KOPT-K1 (cell line): ENCODE results near the gene TLN1.

Experiments
- H3K27ac ChIP-seq: fragments of 200-600 bp; sonication (generic); 2 replicates; pipeline ENCODE4 v1.5.1; 2016; ENCODE audit warnings: antibody characterized with exemption, mild to moderate bottlenecking, low read depth, low read length; ENCODE audit not compliant: poor library complexity, severe bottlenecking
- H3K36me3 ChIP-seq: fragments of 200-600 bp; sonication (generic); 2 replicates; pipeline ENCODE4 v1.5.1; 2017; ENCODE audit warnings: antibody characterized with exemption, mild to moderate bottlenecking, low read length, moderate library complexity; ENCODE audit not compliant: insufficient read depth
- H3K9me3 ChIP-seq: fragments of 200-600 bp; sonication (generic); 2 replicates; pipeline ENCODE4 v1.5.1; 2017; ENCODE audit warnings: antibody characterized with exemption, low read length, mild to moderate bottlenecking; ENCODE audit not compliant: insufficient read depth, poor library complexity, severe bottlenecking

TLN1 gene

GRCh38 chr9:35732185-35732799 is at the start of gene TLN1, which contains the start of gene CREB3:
TLN1 (minus strand) TSS chr9:35732195; CDS start chr9:35725694, 6,501 bp downstream.
CREB3 (plus strand) TSS chr9:35732666; CDS start chr9:35732773, 107 bp downstream.
- H3K27ac ChIP-seq = peak within 1 kb of the TSS; percentile 81
- H3K36me3 ChIP-seq = peaks cover 29% of the 10 kb centered on the region
- no peaks in the 10 kb centered on the region for H3K9me3 ChIP-seq

DNA sequence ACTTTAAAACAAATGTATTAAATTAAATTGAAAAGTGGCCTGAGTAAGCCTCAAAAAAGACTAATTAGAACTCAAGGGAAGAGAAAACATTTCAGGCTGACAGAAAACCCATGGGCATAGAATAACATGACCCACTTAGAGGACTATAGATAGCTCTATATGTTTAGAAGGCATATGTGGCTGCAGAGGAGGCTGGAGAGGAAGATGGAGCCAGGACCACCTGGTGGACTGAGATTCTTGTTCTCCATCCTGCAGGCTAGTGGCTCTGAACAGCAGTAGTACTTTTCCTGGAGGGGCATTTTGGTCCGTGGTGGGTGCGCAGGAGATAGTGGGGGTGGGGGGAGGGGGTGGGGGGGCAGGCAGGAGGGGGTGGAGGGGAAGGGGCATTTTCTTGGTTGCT is 49.1 kb upstream of the TLN1 start:
- no peaks in the 10 kb centered on the region; the same call in 1 of the 2 replicates for H3K36me3 ChIP-seq
- H3K27ac ChIP-seq = no peak overlapping the region
- no peaks in the 10 kb centered on the region for H3K9me3 ChIP-seq

DNA sequence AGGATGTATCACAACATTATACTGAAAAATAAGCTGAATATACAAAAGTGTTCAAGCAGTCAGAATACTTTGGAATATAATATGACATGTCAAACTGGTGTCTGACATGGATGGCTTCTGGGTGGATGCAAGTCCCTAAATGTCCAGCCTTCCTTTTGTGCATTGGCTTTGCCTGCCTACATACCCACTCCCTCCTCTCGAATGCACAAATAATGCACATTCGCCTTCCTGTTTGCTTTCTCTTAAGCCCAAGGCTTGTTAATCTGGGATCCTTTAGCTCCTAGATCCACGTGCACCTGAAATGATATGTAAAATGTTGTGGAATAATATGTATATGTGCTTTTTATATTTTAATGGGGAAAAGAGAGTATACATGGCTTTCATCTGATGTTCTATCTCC is 46.5 kb upstream of the TLN1 start:
- Histone ChIP-seq H3K27ac (no peak overlapping the region), H3K36me3 (no peaks in the 10 kb centered on the region; the same call in 1 of the 2 replicates), H3K9me3 (no peaks in the 10 kb centered on the region)

DNA sequence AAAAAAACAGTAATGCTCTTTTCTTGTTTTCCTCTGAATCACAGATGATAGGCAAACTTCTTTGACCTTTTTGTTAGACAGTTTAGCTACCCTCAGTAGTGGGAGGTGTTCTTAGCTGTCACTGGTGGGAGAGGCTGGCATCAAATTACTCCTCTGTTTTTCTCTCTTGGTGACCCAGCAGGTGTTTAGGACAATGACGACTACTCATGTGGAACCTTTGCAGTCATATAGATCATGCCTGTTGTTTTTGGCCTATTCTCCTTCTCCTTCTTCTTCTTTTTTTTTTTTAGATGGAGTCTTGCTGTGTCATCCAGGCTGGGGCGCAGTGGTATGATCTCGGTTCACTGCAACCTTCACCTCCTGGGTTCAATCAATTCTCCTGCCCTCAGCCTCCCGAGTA is 44.0 kb upstream of the TLN1 start:
- no peaks in the 10 kb centered on the region for H3K9me3 ChIP-seq
- no peaks in the 10 kb centered on the region for H3K36me3 ChIP-seq
- H3K27ac ChIP-seq = no peak overlapping the region

DNA sequence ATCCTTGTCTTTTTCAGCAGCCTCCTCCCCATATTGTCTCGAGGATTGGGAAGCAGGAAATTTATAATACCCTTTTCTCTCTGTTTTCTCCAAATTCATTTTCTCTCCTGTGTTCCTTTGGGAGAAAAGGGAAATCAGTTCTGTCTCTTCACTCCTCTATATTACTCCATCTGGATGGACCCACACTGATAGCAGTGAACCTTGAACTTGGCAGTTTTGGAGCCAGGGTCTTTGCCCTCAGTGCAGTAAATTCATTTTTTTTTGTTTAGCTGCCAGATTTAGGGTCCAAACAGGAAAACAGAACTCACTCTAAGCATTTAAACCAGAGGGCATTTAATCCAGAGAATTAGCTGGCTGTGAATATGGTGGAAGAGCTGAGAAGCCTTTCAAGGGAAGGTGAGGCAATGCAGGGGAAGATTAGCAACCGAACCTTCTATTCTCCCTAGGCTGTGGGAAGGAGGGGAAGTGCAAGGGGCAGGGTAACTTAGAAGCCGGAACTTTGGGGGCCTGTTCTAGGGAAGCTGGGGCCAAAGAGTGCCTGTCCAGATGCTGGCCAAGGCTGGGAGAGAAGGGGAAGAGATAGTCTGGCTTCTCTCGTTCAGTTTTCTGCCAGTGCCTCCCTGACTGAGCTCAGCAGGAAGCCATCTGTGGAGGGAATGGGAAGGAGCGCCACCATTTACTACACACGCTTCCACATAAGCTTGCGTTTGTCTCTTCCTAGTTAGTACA is 43.1 kb upstream of the TLN1 start:
- no peaks in the 10 kb centered on the region for H3K36me3 ChIP-seq
- no peaks in the 10 kb centered on the region for H3K9me3 ChIP-seq
- H3K27ac ChIP-seq = no peak overlapping the region

DNA sequence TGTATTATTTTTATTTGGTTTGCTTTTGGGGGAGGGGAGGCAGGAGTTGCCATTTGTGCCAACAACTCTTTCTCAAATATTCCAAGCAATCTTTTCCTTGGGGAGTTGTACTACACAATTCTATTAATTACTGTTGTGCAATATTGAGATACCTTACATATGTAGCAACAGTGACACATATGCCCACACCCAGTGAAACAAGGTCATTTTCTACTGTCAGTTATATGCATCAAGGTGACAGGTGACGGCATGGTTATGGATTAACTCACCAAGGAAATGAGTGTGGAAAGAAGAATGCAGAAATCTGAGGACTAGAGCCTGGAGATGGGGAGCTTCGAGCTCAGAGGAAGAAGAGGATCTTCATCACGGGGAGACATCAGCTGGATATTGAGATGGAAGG is 39.9 kb upstream of the TLN1 start:
- Histone ChIP-seq H3K27ac (no peak overlapping the region), H3K9me3 (no peaks in the 10 kb centered on the region), H3K36me3 (no peaks in the 10 kb centered on the region)

DNA sequence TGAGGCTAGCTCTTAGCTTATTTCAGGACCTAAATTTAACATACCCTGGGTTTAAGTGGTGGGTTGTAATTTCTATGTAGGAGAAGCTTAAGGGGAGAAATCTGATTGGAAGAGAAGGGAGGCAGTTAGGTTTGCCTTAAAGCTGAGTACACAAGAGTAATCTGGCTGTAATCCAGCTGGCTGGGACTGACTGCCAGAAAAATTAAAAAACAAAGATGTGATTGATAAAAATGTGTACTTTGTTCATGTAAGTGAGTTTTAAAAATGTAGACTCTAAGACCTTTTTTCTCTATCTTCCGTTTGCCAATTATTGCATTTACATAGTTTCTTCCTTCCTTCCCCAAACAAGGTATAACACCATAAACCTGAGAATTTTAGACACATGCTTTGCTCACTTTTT is 39.5 kb upstream of the TLN1 start:
- Histone ChIP-seq H3K27ac (no peak overlapping the region), H3K36me3 (no peaks in the 10 kb centered on the region), H3K9me3 (no peaks in the 10 kb centered on the region)

- H3K27ac ChIP-seq = no peak overlapping the region
- no peaks in the 10 kb centered on the region for H3K36me3 ChIP-seq
- H3K9me3 ChIP-seq = no peaks in the 10 kb centered on the region
Observed at GRCh38 chr9:35771075-35771433, 39.1 kb upstream of the TLN1 start.

- Histone ChIP-seq H3K27ac (no peak overlapping the region), H3K36me3 (no peaks in the 10 kb centered on the region)
Observed at GRCh38 chr9:35769763-35770162, 37.8 kb upstream of the TLN1 start.

GRCh38 chr9:35767458-35767857 is 35.5 kb upstream of the TLN1 start:
- H3K36me3 ChIP-seq = no peaks in the 10 kb centered on the region
- H3K27ac ChIP-seq = no peak overlapping the region
- H3K9me3 ChIP-seq = no peaks in the 10 kb centered on the region

More at GRCh38 chr9:35769763-35770162, 37.8 kb upstream of the TLN1 start:
- H3K9me3 ChIP-seq = no peaks in the 10 kb centered on the region

- H3K9me3 ChIP-seq = no peaks in the 10 kb centered on the region
- no peak overlapping the region for H3K27ac ChIP-seq
- no peaks in the 10 kb centered on the region for H3K36me3 ChIP-seq
Observed at GRCh38 chr9:35766997-35767396, 35.0 kb upstream of the TLN1 start.

- no peak overlapping the region for H3K27ac ChIP-seq
- no peaks in the 10 kb centered on the region for H3K9me3 ChIP-seq
- no peaks in the 10 kb centered on the region for H3K36me3 ChIP-seq
Observed at GRCh38 chr9:35763803-35764202, 31.8 kb upstream of the TLN1 start.

- Histone ChIP-seq H3K36me3 (no peaks in the 10 kb centered on the region), H3K27ac (no peak overlapping the region), H3K9me3 (no peaks in the 10 kb centered on the region)
Observed at GRCh38 chr9:35763181-35763580, 31.2 kb upstream of the TLN1 start.

- no peak overlapping the region for H3K27ac ChIP-seq
- no peaks in the 10 kb centered on the region for H3K36me3 ChIP-seq
- H3K9me3 ChIP-seq = no peaks in the 10 kb centered on the region
Observed at GRCh38 chr9:35760651-35761050, 28.7 kb upstream of the TLN1 start.

GRCh38 chr9:35759795-35760194 is 27.8 kb upstream of the TLN1 start:
- Histone ChIP-seq H3K36me3 (no peaks in the 10 kb centered on the region), H3K9me3 (no peaks in the 10 kb centered on the region), H3K27ac (no peak overlapping the region)

DNA sequence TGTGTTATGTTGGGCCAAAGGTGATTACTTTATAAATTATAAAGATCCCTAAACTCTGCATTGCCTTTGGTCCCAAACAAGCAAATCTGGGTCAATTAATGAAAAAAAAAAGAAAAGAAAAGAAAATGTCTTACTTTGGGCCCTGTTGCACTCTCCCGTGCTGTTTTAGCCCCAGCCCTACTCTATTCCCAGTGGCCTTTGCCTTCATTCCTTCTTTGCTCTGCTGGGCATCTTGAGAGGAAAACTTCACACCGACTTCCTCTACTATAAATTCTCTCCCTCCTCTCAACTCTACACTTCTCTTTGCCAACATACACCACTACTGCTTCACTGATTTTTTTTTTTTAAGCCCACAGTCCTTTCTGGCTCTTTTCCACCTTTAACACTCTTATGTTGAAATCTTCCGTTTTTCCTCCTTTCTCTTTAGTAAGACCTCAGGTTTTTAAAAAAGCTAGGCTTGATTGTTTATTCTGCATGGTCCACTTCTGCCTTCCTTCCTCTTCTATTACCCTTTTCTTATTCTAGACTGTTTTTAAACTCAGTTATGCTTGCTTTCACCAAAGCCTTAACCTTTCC is 26.6 kb upstream of the TLN1 start:
- Histone ChIP-seq H3K36me3 (no peaks in the 10 kb centered on the region), H3K9me3 (no peaks in the 10 kb centered on the region), H3K27ac (no peak overlapping the region)
